GM23338 (cell line): ENCODE results near the gene PMIS2. TPM values are rescaled to one million over a fixed set of nuclear protein-coding genes. Genes with fewer than 3 reads are reported as not detected.

ENCODE experiments used
- ATAC-seq: fragments of 200-7000 bp; cut with Tn5 transposase; 3 replicates; pipeline ENCODE4 v1.9.1; 2020
- DNase-seq: peaks from one replicate; pipeline ENCODE4 v3.0.0-alpha.2; 2015; ENCODE audit warnings: low spot score
- H2AFZ ChIP-seq: fragments of 200-600 bp; sonication (generic); 2 replicates; pipeline ENCODE4 v1.8.0; 2016; ENCODE audit warnings: antibody characterized with exemption, mild to moderate bottlenecking, moderate library complexity
- H3F3A ChIP-seq: fragments of 200-600 bp; sonication (generic); replicated peaks from 2 replicates; pipeline ENCODE4 v1.8.0; 2017; ENCODE audit warnings: antibody characterized with exemption, mixed run types, low read depth
- H3K27ac ChIP-seq: fragments of 200-600 bp; sonication (generic); 2 replicates; pipeline ENCODE4 v1.6.1; 2016; ENCODE audit warnings: low read depth
- H3K27me3 ChIP-seq: fragments of 200-600 bp; sonication (generic); 2 replicates; pipeline ENCODE4 v1.8.0; 2016; ENCODE audit warnings: mild to moderate bottlenecking, mixed run types, moderate library complexity; ENCODE audit not compliant: insufficient read depth
- H3K36me3 ChIP-seq: fragments of 200-600 bp; sonication (generic); 2 replicates; pipeline ENCODE4 v1.8.0; 2016; ENCODE audit warnings: mild to moderate bottlenecking; ENCODE audit not compliant: insufficient read depth
- H3K4me1 ChIP-seq: fragments of 200-600 bp; sonication (generic); 2 replicates; pipeline ENCODE4 v1.8.0; 2016; ENCODE audit warnings: mild to moderate bottlenecking, moderate library complexity; ENCODE audit not compliant: insufficient read depth
- H3K4me2 ChIP-seq: fragments of 200-600 bp; sonication (generic); 2 replicates; pipeline ENCODE4 v1.7.1; 2017; ENCODE audit warnings: mixed run types
- H3K4me3 ChIP-seq: fragments of 200-600 bp; sonication (generic); 2 replicates; pipeline ENCODE4 v1.6.1; 2016; ENCODE audit warnings: mixed run types
- H3K79me2 ChIP-seq: fragments of 200-600 bp; sonication (generic); replicated peaks from 2 replicates; pipeline ENCODE4 v1.8.0; 2017; ENCODE audit warnings: mild to moderate bottlenecking; ENCODE audit not compliant: insufficient read depth
- H3K9me2 ChIP-seq: fragments of 200-600 bp; sonication (generic); 2 replicates; pipeline ENCODE4 v1.8.0; 2017; ENCODE audit not compliant: insufficient read depth
- H4K20me1 ChIP-seq: fragments of 200-600 bp; sonication (generic); replicated peaks from 2 replicates; pipeline ENCODE4 v1.8.0; 2017; ENCODE audit warnings: mild to moderate bottlenecking; ENCODE audit not compliant: insufficient read depth
- H3K27ac Mint-ChIP-seq: 2 replicates; pipeline ENCODE4 v1.8.0; 2020; ENCODE audit warnings: inconsistent platforms, mild to moderate bottlenecking, moderate library complexity, mixed read lengths
- H3K27me3 Mint-ChIP-seq: 3 replicates; pipeline ENCODE4 v1.8.0; 2022; ENCODE audit warnings: low read depth, mild to moderate bottlenecking, moderate library complexity, mixed read lengths, inconsistent platforms; ENCODE audit not compliant: insufficient read depth, poor library complexity
- H3K36me3 Mint-ChIP-seq: 3 replicates; pipeline ENCODE4 v1.8.0; 2021; ENCODE audit warnings: low read depth, mild to moderate bottlenecking, inconsistent platforms, moderate library complexity, mixed read lengths
- H3K4me1 Mint-ChIP-seq: 3 replicates; pipeline ENCODE4 v1.8.0; 2020; ENCODE audit warnings: mild to moderate bottlenecking, inconsistent platforms, mixed read lengths
- H3K4me3 Mint-ChIP-seq: 3 replicates; pipeline ENCODE4 v1.8.0; 2021; ENCODE audit warnings: moderate library complexity, mild to moderate bottlenecking, inconsistent platforms, mixed read lengths
- H3K9me3 Mint-ChIP-seq: 3 replicates; pipeline ENCODE4 v1.8.0; 2020; ENCODE audit warnings: moderate library complexity, mild to moderate bottlenecking, inconsistent platforms, mixed read lengths
- CREB1 ChIP-seq: fragments of 250-450 bp; sonication (Bioruptor Pico); IDR thresholded peaks from 2 replicates; pipeline ENCODE4 v1.5.0; 2020; ENCODE audit warnings: low read depth, mild to moderate bottlenecking, moderate library complexity
- CTCF ChIP-seq, 2 experiments: fragments of 200-600 bp in 1 of 2; sonication (generic) in 1 of 2; conservative IDR thresholded peaks; 2 replicates each; pipeline versions ENCODE4 v1.5.1 to v1.6.1; 2016 to 2017; ENCODE audit warnings: antibody characterized with exemption in 2 of 2, low read depth in 2 of 2, mild to moderate bottlenecking in 2 of 2, moderate library complexity in 1 of 2
- EZH2 ChIP-seq: fragments of 200-600 bp; sonication (generic); IDR thresholded peaks from one replicate; pipeline ENCODE4 v1.8.0; 2017; ENCODE audit warnings: antibody characterized with exemption, mild to moderate bottlenecking, low read depth; ENCODE audit not compliant: unreplicated experiment
- JUNB ChIP-seq: IDR thresholded peaks from one replicate; pipeline ENCODE4 v1.6.1; 2016; ENCODE audit warnings: antibody characterized with exemption; ENCODE audit not compliant: unreplicated experiment
- NANOG ChIP-seq: IDR thresholded peaks from 2 replicates; pipeline ENCODE4 v1.6.1; 2016; ENCODE audit warnings: antibody characterized with exemption, borderline replicate concordance
- POLR2AphosphoS5 ChIP-seq: IDR thresholded peaks from 2 replicates; pipeline ENCODE4 v1.6.1; 2016; ENCODE audit warnings: antibody characterized with exemption, low read depth
- REST ChIP-seq: IDR thresholded peaks from one replicate; pipeline ENCODE4 v1.6.1; 2018; ENCODE audit warnings: antibody characterized with exemption; ENCODE audit not compliant: unreplicated experiment
- ZNF331 ChIP-seq: fragments of 250-450 bp; sonication (Bioruptor Pico); IDR thresholded peaks from 2 replicates; pipeline ENCODE4 v1.5.0; 2020; ENCODE audit warnings: low read depth, mild to moderate bottlenecking, moderate library complexity
- ZNF462 ChIP-seq: fragments of 250-450 bp; sonication (Bioruptor Pico); IDR thresholded peaks from 2 replicates; pipeline ENCODE4 v1.5.0; 2020; ENCODE audit warnings: mild to moderate bottlenecking, moderate library complexity
- polyA plus RNA-seq: library from polyadenylated mRNA; unstranded; fragments of >200 nt; fragmentation: Nextera tagmentation; extraction: Ambion mirVana; gene quantifications from 2 replicates; pipeline ENCODE4 v1.2.1, GENCODE V29; 2016
- total RNA-seq: library from RNA; depleted of rRNA; stranded (reverse); fragments of >200 nt; shearing (Covaris generic); gene quantifications from 2 replicates; pipeline ENCODE4 v1.2.3, GENCODE V29; 2014
- TF ChIP-seq, protein P1 (sequence below): IDR thresholded peaks from 2 replicates; pipeline ENCODE4 v1.6.1; 2016; ENCODE audit warnings: antibody characterized with exemption

The PMIS2 gene
- total and polyA plus RNA-seq, 2 experiments from 2014 or later = not detected

GRCh38 chr19:35628264-35628564 is 42.2 kb downstream of the PMIS2 start (continued):
- TF ChIP-seq REST (no peak), ZNF331 (CRISPR knock-in tag) (no peak), EZH2 (no peak), JUNB (no peak)

DNA sequence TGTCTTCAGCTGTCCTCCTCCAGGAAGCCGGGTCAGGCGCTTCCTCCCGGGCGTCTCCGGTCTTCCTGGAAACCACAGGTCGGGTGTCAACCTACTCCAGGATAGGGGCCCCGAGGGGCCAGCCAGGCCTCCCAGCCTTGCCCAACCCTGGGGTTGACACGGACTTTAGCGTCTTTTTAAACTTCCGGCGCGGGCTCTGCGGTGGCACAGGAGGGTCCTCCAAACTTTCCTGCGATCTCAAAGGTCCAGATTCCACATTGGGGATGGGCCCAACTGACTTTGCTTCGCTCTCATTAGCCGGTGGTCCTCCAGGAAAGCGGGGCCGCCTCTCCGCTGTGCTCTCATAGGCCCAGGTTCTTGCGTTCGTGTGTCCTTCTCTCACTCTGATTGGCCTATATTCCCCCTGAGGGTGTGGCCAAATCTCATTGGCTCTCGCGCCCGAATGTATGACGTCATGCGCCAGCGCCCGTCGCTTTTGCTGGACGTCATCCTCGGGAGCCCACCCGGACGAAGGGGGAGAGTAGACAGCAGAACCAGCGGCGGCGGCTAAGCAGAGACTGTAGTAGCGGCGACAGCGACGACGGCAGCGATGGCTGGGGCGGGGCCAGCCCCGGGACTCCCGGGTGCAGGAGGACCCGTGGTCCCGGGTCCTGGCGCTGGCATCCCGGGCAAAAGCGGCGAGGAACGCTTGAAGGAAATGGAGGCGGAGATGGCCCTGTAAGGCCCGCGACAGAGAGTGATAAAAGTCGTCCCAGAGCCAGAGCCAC is 42.8 kb downstream of the PMIS2 start, which contains the start of gene RBM42:
RBM42 (plus strand) TSS at position 472 of the 767 bp plus-strand sequence; CDS start at position 590, 118 bp downstream.
- Histone ChIP-seq H3K79me2 (peaks cover 11% of the 10 kb centered on the region), H3K27me3 (no peaks in the 10 kb centered on the region), H3K4me1 (peaks cover 8% of the 10 kb centered on the region), H4K20me1 (no peaks in the 10 kb centered on the region), H3F3A (0 out of 2 replicates have a peak, but pooled peaks cover 2% of the 10 kb centered on the region), H2AFZ (peak within 1 kb of the TSS; percentile 58; the same call in 1 of the 2 replicates), H3K4me2 (peak within 1 kb of the TSS; percentile 82), H3K36me3 (0 out of 2 replicates have a peak, but pooled peaks cover 4% of the 10 kb centered on the region), H3K27ac (peak within 1 kb of the TSS; percentile 50), H3K4me3 (peak within 1 kb of the TSS; percentile 77), H3K9me2 (no peaks in the 10 kb centered on the region)
- Mint-ChIP-seq H3K9me3 (no peaks in the 10 kb centered on the region), H3K4me1 (peaks cover 6% of the 10 kb centered on the region; the same call in 1 of the 3 replicates), H3K4me3 (peak within 1 kb of the TSS; percentile 98), H3K36me3 (peaks cover 32% of the 10 kb centered on the region), H3K27ac (peak within 1 kb of the TSS; percentile 96), H3K27me3 (peaks cover 4% of the 10 kb centered on the region)
- DNase-seq = peak; percentile 99
- no peak for TF ChIP-seq ZNF462
- TF ChIP-seq POLR2AphosphoS5 = peak; percentile 71
- no peak for TF ChIP-seq CTCF (conservative IDR thresholded peaks at IDR 0.05; ENCODE audit: low read depth in 2 of 2)
- peak; percentile 100 for TF ChIP-seq CREB1 (CRISPR knock-in tag)
- no peak for TF ChIP-seq ZNF331 (CRISPR knock-in tag)
- no peak for TF ChIP-seq NANOG
- TF ChIP-seq, protein P1, sequence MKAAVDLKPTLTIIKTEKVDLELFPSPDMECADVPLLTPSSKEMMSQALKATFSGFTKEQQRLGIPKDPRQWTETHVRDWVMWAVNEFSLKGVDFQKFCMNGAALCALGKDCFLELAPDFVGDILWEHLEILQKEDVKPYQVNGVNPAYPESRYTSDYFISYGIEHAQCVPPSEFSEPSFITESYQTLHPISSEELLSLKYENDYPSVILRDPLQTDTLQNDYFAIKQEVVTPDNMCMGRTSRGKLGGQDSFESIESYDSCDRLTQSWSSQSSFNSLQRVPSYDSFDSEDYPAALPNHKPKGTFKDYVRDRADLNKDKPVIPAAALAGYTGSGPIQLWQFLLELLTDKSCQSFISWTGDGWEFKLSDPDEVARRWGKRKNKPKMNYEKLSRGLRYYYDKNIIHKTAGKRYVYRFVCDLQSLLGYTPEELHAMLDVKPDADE = peak; percentile 50; the same call in 1 of the 2 replicates
- peak; percentile 100 for ATAC-seq
